ENCODE results near the gene ZNF780A. TPM values are rescaled to one million over a fixed set of nuclear protein-coding genes. Genes with fewer than 3 reads are reported as not detected.

Gene ZNF780A
- total RNA-seq, 1 donor, result 13.4 TPM

- DNase-seq (ENCODE audit: low read depth), result no peak
- H3K4me3 ChIP-seq (ENCODE audit: low read depth, low read length), result no peak overlapping the region
- TF ChIP-seq CTCF (IDR thresholded peaks at IDR 0.05; ENCODE audit: insufficient read depth, low read depth, low read length), result no peak
These were observed 56.7 kb downstream of the ZNF780A start for GRCh38 chr19:40033989-40034560.

- DNase-seq (ENCODE audit: low read depth), result no peak
These were observed 64.2 kb downstream of the ZNF780A start for GRCh38 chr19:40026597-40026970.

GRCh38 chr19:40025938-40026596 is 64.7 kb downstream of the ZNF780A start:
- no peak overlapping the region for H3K4me3 ChIP-seq (ENCODE audit: low read depth, low read length)
- no peak for DNase-seq (ENCODE audit: low read depth)
- TF ChIP-seq CTCF (IDR thresholded peaks at IDR 0.05; ENCODE audit: insufficient read depth, low read depth, low read length), result no peak

More at GRCh38 chr19:40026597-40026970, 64.2 kb downstream of the ZNF780A start:
- TF ChIP-seq CTCF (IDR thresholded peaks at IDR 0.05; ENCODE audit: insufficient read depth, low read depth, low read length), result no peak
- H3K4me3 ChIP-seq (ENCODE audit: low read depth, low read length), result no peak overlapping the region

- TF ChIP-seq CTCF (IDR thresholded peaks at IDR 0.05; ENCODE audit: insufficient read depth, low read depth, low read length), result no peak
- H3K4me3 ChIP-seq (ENCODE audit: low read depth, low read length), result no peak overlapping the region
These were observed 66.8 kb downstream of the ZNF780A start for GRCh38 chr19:40023969-40024368.

More at GRCh38 chr19:40023969-40024368, 66.8 kb downstream of the ZNF780A start:
- no peak for DNase-seq (ENCODE audit: low read depth)

Other genes with a start within 250 kb of the ZNF780A start
- gene FBL, start 244.6 kb downstream of the ZNF780A start, total RNA-seq, result 83.3 and 114 TPM in 2 replicates
- under 0.01 TPM in 2 replicates for gene FCGBP, start 156.3 kb downstream of the ZNF780A start, total RNA-seq
- gene PSMC4, start 119.8 kb downstream of the ZNF780A start, total RNA-seq, result 106 and 116 TPM in 2 replicates
- gene ZNF546, start 93.9 kb downstream of the ZNF780A start, total RNA-seq, result 3.9 and 8.2 TPM in 2 replicates
- gene ZNF780B, start 34.7 kb downstream of the ZNF780A start, total RNA-seq, result 12.9 and 13.4 TPM in 2 replicates
- gene MAP3K10, start 100.5 kb upstream of the ZNF780A start, total RNA-seq, result 8.6 and 12.6 TPM in 2 replicates
- not detected in 2 replicates for gene TTC9B, start 127.4 kb upstream of the ZNF780A start, total RNA-seq
- gene CCNP, start 135.7 kb upstream of the ZNF780A start, total RNA-seq, result under 0.01 and 0.86 TPM in 2 replicates
- gene AKT2, start 194.4 kb upstream of the ZNF780A start, total RNA-seq, result 120 and 142 TPM in 2 replicates